ENCODE results near the gene MAN1A1.
A peak's percentile ranks its signal among the peaks of the same experiment; 100 is the strongest.

The MAN1A1 gene

DNA sequence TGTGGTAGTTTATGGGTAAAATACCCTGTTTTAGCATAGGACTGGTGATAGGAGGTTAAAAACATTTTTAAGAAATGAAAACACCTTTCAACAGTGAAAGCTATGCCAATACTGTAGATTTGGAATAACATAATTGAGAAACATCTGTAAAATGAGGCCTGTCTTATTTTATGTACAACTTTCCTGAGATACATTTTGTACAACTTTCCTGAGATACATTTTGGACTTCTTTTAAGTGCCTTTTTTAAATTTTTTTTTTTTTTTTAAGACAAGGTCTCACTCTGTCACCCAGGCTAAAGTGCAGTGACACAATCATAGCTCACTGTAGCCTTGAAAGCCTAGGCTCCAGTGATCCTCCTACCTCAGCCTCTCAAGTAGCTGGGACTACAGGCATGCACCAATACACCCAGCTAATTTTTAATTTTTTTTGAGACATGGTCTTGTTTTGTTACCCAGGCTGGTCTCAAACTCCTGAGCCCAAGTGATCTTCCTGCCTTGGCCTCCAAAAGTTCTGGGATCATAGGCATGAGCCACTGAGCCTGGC is 84.6 kb downstream of the MAN1A1 start:
- no peak for DNase-seq

GRCh38 chr6:119262612-119263011 is 86.9 kb downstream of the MAN1A1 start:
- no peak for DNase-seq

DNA sequence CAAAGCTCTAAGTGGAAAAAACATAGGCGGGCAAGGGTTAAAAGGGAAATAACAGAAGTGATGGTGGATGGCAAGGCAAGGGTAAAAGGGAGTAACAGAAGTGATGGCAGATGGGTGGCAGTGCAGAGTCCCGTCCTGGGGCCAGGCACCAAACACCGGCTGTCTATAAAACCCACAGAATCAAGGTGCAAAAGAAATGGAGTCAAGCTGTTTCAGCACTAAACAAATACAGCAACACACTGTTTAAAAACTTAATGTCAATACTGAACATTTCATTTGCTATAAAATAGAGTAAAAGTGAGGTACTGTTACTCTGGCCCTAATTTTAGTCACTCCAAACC is 87.6 kb downstream of the MAN1A1 start:
- no peak for DNase-seq

DNA sequence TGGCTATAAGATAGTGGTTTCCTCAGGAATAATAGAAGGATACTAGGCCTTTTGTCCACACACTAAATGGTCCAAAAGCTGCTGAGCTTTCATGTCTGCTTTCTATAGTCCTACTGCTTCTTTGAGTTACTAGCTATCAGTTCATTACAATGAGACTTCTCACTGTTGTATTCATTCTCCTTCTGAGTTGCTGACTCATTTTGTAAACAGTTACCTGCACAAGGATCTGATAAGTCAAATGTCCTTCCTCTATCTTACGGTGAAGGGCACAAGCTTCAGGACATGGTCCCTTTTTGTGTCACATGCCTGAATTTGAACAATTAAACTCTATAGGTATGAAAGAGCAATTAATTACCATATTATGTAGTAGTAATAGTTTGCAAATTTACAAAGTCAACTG is 90.5 kb downstream of the MAN1A1 start:
- DNase-seq: no peak

DNA sequence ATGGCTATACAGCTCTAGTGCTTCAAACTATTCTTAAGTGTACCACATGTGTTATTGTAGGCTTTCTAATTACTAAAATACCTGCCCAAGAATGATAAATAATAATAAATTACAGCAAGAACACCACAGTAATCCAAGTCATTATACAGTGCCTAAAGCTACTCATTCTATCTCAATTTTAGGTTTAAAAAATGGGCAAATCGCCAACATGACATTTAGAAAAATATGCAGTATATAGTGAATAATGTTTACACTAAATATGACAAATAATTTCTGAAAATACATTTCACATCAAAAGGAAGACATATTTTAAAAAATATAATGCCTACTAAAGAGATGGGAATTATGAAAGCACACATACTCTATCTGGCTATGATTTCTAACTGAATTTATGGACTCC is 91.8 kb downstream of the MAN1A1 start:
- no peak for DNase-seq

GRCh38 chr6:119256978-119257462 is 92.5 kb downstream of the MAN1A1 start:
- no peak for DNase-seq

- no peak for DNase-seq
Measured at GRCh38 chr6:119256392-119256791, 93.2 kb downstream of the MAN1A1 start.

DNA sequence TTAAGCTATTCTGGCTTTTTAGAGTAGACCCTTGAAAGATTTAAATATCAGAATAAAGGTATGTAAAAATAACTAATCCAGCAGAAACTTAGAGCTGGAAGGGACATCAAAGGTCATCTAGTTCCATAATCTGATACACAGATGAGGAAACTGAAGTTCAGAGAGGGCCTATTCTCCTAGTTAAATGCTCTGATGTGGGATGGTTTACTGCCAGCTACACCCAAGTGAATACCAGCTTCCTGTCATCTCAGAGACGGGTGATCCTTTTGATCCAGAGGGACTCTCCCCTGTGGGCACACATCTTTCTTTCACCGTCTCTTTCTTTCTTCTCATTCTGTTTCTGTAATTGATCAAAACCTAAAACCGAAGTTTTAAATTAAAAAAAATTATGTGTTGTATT is 94.1 kb downstream of the MAN1A1 start:
- no peak for DNase-seq

DNA sequence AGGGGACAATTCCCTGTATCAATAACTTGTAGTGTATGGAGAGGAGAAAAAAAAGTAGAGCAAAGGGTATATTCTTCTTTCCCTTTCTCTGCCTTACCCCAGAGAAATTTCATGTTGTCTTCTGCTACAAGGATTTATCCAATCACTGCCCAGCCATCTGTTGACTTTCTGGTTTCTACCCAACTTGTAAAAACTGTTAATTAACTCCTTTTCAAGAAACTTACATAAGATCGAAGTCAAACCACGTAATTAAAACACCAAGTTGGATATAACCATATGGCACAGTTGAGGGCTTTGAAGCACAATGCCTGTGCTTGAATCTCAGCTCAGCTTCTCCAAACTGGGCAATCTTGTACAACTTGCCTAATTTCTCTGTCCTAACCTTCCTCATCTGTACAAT is 99.5 kb downstream of the MAN1A1 start:
- DNase-seq: no peak

DNA sequence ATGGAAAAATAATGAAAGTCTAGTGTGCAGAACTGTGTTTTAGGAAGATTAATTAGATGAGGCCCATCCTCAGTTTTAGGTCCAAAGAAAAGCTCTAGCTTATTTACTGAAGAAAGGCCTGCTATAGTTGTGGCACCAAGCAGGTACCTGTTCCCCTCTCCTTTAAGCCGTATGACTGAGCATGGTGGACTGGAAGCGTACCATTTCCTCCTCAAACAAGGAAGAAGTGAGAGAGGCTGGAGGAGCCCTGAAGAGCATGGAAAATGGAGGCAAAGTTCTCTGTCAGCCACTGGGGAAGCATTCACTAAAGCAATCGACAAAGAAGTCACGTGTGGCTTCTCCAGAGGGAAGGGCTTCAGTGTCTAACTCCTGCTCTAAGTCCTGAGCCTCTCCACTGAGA is 100.2 kb downstream of the MAN1A1 start:
- no peak for DNase-seq

DNA sequence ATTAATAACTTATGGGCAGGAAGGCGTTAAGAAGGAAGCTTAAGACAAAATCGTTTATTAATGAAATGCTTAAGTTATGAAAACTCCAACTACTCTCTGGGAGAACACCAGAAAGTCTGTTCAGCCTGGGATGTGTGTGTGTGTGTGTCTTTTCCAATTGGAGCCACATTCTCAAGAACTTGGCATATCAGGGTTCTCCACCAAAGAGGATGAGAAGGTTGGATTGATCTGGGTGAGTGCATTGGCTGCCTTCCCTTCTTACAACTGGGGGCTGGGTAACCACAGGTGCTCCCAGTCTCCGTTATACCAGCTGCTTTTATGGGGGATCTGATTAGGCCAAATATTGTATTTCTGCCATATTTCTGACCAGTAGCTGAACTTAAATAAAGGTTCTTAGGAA is 102.1 kb downstream of the MAN1A1 start:
- DNase-seq: no peak

DNA sequence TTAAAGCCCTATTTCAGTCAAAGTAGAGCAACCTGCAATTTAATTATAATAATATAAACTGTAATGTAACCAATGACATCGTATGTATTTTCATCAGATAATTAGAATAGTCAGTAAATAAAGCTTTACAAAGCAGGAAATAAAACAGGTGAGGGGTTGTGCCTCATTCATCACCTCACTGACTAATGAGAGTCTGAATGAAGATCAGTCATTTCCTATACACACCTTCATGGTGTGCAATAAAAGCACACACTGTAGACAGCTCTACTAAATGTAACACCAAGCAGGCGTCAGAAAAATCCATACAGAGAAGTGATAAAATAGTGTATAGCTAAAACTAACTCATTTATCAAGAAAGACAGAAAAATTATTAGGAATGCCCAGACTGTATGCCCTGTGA is 105.9 kb downstream of the MAN1A1 start:
- DNase-seq: no peak

DNA sequence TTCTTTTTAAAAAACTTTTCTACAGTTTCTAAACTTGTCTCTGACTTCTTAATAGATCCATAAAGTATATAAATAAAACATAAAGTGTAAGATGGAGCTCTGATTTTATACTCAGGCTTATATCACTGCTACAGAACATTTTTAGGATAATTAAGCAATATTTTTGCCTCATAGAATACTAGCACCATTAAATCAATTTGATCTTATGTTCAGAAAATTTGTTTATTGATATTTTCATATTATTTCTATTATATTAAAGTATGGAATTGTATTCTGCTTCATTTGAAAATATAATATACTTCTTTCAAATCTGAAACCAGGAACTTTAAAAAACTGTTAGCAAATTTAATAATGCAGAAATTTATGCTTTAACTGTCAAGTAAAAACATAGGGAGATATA is 106.5 kb downstream of the MAN1A1 start:
- no peak for DNase-seq

- DNase-seq: no peak
Measured at GRCh38 chr6:119241540-119242309, 107.8 kb downstream of the MAN1A1 start.

DNA sequence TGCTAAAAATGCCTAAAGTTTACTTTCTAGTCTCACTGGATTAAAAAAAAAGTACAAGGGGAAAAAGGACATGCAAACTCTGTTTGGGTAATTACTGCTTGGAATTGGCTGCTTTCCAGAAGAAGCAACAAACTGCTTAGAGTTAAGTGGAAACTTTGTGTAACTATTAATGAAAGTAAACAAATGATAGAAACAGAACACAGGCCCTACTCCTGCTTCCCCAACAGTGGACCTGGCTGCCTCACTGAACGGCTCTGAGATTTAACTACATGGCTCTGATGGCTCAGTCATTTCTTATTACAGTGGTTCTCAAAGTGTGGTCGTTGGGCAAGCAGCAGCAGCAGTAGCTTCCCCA is 108.5 kb downstream of the MAN1A1 start:
- peak; percentile 34 for DNase-seq

DNA sequence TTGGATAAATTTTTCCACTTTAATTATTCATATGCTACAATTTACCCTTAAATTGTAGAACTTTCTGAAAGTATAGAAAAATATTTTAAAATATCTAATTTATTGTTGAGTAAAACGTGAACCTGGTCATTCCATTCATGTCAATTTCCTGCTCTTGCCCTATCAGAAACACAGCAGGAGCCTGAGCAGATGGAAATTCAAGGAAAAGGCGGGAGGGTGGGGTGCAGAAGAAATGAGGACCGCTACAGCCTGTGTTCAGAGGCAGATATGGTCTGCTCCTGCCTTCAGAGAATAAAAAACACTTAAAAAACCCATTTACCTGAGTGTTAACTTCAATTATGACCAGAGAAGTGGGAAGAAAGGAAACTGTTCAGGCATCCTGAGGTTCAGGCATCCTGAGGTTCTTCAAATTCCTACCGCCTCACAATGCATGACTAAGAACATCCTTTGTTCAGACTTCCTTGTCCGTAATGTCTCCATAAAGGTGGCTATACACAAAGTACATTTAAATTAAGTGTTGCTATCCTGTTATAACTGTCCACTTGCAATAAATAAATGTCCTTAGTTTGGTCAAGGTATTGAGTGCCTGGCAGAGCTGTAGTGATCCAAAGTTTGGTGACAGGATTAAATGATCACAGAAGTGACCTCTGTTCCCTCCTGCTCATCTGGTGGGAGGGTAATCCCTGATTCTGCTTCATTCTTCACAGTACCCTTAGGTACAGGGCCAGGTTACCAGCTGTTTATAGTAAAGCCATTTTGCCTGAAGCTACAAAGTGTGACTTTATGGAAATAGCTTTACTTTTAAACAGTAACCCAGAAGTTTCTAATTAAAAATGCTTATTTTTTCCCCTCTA is 109.1 kb downstream of the MAN1A1 start:
- no peak for DNase-seq

- DNase-seq: no peak
Measured at GRCh38 chr6:119237177-119237715, 112.3 kb downstream of the MAN1A1 start.

- no peak for DNase-seq
Measured at GRCh38 chr6:119234941-119235340, 114.6 kb downstream of the MAN1A1 start.

DNA sequence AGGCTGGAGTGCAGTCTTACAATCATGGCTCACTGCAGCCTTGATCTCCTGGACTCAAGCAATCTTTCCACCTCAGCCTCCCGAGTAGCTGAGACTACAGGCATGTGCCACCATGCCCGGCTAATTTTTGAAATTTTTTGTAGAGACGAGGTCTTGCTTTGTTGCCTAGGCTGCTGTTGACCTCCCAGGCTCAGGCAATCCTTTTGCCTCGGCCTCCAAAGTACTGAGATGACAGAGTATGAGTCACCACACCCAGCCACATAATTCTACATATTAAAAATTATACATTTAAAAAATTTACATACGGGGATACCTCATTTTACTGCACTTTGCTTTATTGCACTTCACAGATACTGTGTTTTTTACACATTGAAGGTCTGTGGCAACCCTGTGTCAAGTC is 115.1 kb downstream of the MAN1A1 start:
- DNase-seq: no peak

DNA sequence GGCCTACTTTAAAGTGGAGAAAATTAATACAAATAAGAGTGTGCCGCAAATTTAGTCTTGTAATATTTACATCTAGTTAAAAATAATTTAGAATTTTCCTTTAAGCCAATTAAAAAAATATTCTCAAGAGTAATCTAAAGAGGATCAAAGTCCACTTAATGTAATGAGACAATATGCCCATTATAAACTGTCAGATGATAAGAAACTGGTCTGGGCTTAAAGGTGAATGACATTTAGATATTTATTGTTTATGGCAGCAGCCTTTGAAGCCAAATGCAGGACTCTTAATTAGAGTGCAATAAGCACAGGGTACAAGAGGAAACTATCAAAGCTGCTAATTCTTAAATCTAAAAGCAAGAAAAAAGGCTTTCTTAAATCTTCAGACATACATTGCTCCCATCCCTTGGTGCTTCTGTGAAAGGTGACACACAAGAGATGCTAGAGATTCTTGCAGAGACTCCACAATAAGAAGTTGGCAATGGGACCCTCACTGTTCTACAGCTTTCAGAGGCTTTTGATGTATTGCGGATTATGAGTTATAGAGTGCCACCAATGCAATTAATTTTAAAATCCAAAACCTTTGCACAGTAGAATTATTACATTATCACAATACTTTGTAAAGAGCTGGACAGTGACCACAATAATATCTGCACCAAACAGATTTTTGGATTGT is 116.1 kb downstream of the MAN1A1 start:
- no peak for DNase-seq

DNA sequence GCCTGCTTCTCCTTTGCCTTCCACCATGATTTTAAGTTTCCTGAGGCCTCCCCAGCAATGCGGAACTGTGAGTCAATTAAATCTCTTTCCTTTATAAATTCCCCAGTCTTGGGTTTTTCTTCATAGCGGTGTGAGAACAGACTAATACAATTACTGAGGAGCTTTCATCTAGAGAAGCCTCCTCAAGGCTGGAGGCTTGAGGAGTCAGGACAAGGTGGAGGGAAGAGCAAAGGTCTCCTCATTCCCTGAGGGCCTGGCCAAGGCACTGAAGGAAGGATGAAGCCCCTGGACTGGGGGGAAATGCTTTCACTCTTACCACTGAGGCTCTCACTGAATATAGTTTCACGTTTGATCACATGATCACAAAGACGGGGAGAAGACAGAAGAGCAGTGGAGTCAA is 118.2 kb downstream of the MAN1A1 start:
- no peak for DNase-seq

DNA sequence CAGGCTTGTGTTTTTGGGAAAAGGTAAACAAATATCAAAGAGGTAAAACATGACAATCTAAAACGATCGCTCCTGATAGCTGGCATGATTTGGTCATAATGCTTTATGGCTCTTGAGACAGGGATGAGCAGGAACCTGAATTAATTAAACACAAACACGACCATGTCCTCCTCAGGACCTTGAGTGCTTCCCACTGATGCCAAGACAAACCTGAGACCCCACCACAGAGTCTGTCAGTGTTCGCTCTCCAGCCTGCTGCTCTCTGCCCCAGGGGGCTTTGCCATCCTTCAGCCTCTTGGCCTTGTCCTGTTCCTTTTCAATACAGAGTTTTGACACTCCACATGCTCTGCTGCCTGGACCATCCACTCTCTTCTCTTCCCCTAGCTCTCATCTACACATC is 119.4 kb downstream of the MAN1A1 start:
- DNase-seq: no peak

DNA sequence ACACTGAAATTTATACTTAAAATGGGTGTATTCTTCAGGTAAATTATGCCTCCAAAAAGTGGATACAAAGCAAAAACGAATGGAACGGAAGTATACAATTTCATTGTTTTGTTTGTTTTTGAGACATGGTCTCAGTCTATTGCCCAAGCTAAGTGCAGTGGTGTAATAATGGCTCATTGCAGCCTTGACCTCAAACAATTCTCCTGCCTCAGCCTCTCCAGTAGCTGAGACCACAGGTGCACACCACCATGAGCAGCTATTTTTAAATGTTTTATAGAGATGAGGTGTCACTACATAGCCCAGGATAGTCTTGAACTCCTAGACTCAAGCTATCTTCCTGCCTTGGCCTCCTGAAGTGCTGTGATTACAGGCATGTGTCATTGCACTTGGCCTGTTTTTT is 122.2 kb downstream of the MAN1A1 start:
- DNase-seq: no peak
